ENCODE results near the gene MPRIP.

Gene MPRIP

GRCh38 chr17:17216236-17216635, 174.0 kb downstream of the MPRIP start:
- TF ChIP-seq CTCF (IDR thresholded peaks at IDR 0.05; ENCODE audit: low read depth, low read length, missing control alignments): no peak
- H3K4me3 ChIP-seq (replicated peaks; ENCODE audit: low read depth, low read length): no peak overlapping the region

GRCh38 chr17:17216776-17217175, 174.5 kb downstream of the MPRIP start:
- TF ChIP-seq CTCF (IDR thresholded peaks at IDR 0.05; ENCODE audit: low read depth, low read length, missing control alignments): no peak
- H3K4me3 ChIP-seq (replicated peaks; ENCODE audit: low read depth, low read length): no peak overlapping the region
- no peak for DNase-seq (ENCODE audit: extremely low read depth, low read depth)

More at GRCh38 chr17:17216236-17216635, 174.0 kb downstream of the MPRIP start:
- no peak for DNase-seq (ENCODE audit: extremely low read depth, low read depth)

GRCh38 chr17:17217995-17218394, 175.7 kb downstream of the MPRIP start:
- H3K4me3 ChIP-seq (replicated peaks; ENCODE audit: low read depth, low read length): no peak overlapping the region
- DNase-seq (ENCODE audit: extremely low read depth, low read depth): no peak
- TF ChIP-seq CTCF (IDR thresholded peaks at IDR 0.05; ENCODE audit: low read depth, low read length, missing control alignments): no peak

- no peak for TF ChIP-seq CTCF (IDR thresholded peaks at IDR 0.05; ENCODE audit: low read depth, low read length, missing control alignments)
- H3K4me3 ChIP-seq (replicated peaks; ENCODE audit: low read depth, low read length): no peak overlapping the region
- DNase-seq (ENCODE audit: extremely low read depth, low read depth): no peak
Observed at GRCh38 chr17:17220529-17220928, 178.3 kb downstream of the MPRIP start.

- no peak overlapping the region for H3K4me3 ChIP-seq (replicated peaks; ENCODE audit: low read depth, low read length)
- no peak for DNase-seq (ENCODE audit: extremely low read depth, low read depth)
- no peak for TF ChIP-seq CTCF (IDR thresholded peaks at IDR 0.05; ENCODE audit: low read depth, low read length, missing control alignments)
Observed at GRCh38 chr17:17221329-17221728, 179.1 kb downstream of the MPRIP start.

- DNase-seq (ENCODE audit: extremely low read depth, low read depth): no peak
- no peak overlapping the region for H3K4me3 ChIP-seq (replicated peaks; ENCODE audit: low read depth, low read length)
- no peak for TF ChIP-seq CTCF (IDR thresholded peaks at IDR 0.05; ENCODE audit: low read depth, low read length, missing control alignments)
Observed at GRCh38 chr17:17223736-17224135, 181.5 kb downstream of the MPRIP start.

- no peak for DNase-seq (ENCODE audit: extremely low read depth, low read depth)
- no peak overlapping the region for H3K4me3 ChIP-seq (replicated peaks; ENCODE audit: low read depth, low read length)
- TF ChIP-seq CTCF (IDR thresholded peaks at IDR 0.05; ENCODE audit: low read depth, low read length, missing control alignments): no peak
Observed at GRCh38 chr17:17224137-17224536, 181.9 kb downstream of the MPRIP start.

Measured in HFF-Myc (cell line).